LNCAP (cell line): Measurements from ENCODE around the gene BOK.

Experiments
- TF ChIP-seq, protein P1 (sequence below): fragments of 450-650 bp; IDR thresholded peaks from 2 replicates; pipeline ENCODE4 v1.5.1; 2017; ENCODE audit warnings: mild to moderate bottlenecking

The BOK gene

DNA sequence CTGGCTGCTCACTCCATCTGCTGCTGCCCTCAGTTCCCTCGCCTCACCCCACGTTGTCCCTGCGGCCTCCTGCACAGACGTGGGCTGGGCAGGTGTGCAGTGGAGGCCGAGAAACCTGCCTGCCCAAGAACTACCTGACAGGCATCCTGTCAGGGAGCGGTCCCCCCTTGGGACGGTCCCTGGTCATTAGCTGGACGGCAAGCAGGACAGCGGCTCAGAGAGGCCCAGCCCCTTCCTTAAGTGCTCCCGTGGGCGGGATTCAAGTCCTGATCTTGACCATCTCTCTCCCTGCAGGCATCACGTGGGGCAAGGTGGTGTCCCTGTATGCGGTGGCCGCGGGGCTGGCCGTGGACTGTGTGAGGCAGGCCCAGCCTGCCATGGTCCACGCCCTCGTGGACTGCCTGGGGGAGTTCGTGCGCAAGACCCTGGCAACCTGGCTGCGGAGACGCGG lies 11.3 kb downstream of the BOK start:
- TF ChIP-seq, protein P1, sequence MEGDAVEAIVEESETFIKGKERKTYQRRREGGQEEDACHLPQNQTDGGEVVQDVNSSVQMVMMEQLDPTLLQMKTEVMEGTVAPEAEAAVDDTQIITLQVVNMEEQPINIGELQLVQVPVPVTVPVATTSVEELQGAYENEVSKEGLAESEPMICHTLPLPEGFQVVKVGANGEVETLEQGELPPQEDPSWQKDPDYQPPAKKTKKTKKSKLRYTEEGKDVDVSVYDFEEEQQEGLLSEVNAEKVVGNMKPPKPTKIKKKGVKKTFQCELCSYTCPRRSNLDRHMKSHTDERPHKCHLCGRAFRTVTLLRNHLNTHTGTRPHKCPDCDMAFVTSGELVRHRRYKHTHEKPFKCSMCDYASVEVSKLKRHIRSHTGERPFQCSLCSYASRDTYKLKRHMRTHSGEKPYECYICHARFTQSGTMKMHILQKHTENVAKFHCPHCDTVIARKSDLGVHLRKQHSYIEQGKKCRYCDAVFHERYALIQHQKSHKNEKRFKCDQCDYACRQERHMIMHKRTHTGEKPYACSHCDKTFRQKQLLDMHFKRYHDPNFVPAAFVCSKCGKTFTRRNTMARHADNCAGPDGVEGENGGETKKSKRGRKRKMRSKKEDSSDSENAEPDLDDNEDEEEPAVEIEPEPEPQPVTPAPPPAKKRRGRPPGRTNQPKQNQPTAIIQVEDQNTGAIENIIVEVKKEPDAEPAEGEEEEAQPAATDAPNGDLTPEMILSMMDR = no peak

DNA sequence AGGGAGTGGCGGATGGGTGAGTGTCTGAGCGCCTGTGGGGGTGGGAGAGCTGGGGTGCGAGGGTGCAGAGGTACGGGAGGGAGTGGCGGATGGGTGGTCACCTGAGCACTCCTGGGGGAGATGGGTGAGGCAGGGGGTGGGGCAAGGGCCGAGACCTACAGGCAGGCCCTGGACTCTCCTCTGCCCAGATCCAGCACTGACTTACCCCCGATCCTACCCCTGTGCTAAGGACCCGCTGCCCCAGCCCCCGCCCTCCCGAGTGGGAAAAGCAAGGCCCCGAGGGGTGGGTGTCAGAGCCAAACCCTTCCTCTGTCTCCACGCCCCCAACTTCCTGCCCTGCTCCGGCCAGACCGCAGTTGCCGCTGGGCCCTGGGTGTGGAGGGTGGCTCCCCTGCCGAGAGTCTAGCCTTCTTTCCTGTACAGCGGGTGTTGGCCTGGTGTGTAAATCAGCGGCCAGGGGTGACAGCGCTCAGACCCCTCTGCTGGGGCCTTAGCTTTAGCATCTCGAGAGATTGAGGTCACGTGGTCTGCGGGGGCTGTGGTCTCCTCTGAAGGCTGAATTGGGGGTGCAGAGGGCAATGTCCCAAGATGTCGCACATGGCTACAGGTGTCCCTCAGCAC lies 12.5 kb downstream of the BOK start:
- TF ChIP-seq, protein P1 = no peak

DNA sequence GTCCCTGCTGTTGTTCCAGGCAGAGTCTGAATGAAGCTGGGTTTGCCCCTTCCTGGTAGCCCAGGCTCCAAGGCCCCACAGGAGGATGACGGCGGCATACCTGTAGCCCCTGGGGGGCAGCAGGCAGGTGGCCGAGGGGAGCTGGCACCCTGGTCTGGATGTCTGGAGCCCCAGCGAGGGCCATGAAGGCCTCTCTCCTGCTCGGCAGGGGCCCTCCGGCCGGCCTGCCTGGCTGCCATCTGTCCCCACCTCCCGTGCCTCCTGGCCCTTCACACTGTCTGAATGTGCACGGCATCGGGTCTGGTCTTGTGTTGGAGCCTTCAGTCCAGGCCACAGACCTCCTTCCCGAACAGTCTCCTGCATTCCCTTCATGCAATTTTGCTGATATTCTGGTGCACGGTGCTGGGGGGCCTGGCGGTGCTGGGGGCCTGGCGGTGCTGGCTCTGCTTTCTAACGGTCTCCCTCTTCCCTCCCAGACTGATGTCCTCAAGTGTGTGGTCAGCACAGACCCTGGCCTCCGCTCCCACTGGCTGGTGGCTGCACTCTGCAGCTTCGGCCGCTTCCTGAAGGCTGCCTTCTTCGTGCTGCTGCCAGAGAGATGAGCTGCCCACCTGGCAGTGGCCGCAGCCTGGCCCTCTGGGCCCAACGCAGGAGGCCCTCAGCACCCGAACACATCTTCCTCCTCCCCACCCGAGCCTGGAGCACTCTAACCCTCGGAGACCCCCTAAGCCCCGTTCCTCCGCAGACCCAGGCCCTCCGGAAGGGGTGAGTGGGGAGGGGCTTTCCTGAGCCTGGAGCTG lies 13.5 kb downstream of the BOK start:
- TF ChIP-seq, protein P1 = no peak

DNA sequence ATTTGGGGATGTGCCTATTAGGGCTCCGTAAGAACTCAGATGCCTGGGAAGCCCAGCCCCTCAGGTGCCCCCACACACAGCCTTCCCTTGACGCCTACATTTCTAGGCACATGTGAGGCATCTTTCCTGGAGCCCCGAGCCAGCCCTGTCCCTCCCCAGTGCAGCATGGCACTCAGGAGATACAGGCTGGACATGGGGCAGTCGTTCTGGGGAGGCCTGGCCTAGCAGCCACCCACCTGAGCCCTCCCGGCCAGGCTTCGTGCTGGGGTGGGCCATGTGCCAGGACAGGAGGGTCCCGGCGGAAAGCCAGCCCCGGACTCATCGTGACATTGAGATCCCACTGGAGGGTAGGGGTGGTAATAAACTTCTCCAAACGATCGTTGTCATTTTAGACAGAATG lies 15.2 kb downstream of the BOK start:
- TF ChIP-seq, protein P1 = no peak

DNA sequence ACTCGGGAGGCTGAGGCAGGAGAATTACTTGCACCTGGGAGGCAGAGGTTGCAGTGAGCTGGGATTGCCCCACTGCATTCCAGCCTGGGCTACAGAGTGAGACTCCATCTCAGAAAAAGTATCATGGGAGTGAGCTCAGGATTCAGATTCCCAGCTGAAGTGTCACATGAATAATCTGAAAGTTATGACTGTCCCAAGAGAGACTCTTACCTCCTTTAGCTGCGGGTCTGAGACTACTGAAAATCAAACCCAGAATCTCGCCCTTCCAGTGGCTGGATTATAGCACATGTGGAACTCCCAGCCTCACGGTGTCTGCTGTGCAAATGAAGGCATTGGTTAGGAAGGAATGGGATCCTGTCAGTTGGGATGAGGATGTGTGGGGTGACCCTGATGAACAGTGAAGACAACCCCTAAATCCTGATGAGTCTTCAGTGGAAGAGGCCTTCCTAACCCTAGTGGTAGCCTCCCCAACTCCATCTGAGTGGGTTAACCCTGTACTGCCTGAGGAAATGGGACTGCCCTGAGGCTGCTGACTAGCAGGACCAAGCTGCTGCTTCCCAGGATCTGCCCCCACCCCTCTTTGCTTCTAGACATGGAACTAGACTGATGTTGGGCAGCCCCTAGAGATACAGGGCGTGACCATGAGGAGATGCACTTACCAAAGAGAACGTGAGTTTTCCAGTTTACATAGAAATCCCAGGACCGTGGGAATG lies 16.5 kb downstream of the BOK start:
- TF ChIP-seq, protein P1 = no peak

DNA sequence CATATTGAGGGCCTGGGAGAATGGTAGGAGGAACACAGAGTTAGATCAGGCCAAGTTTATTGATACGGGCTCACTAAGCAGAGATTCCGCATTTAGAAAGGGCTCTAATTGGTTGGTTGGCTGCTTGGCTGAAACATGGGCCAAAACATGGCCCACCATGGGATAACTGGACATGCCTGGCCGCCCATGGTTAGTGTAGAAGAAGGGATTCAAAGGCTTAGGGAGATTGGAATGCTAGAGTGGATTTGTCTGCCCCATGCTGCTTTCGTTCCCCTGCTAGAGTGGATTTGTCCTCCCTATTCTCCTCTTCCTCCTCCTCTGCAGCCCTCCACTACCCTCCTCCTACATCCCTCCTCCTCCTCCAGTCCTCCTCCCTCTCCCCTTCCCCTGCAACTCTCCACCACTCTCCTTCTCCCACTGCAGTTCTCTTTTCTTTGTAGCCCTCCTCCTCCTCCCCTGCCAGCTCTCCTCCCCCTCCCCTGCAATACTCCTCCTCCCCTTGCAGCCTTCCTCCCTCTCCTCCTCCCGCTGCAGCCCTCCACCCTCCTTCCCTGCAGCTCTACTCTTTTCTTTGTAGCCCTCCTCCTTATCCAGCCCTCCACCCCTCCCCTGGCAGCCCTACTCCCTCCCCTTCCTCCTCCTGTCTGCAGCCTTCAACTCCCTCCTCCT lies 17.2 kb downstream of the BOK start:
- TF ChIP-seq, protein P1 = no peak

DNA sequence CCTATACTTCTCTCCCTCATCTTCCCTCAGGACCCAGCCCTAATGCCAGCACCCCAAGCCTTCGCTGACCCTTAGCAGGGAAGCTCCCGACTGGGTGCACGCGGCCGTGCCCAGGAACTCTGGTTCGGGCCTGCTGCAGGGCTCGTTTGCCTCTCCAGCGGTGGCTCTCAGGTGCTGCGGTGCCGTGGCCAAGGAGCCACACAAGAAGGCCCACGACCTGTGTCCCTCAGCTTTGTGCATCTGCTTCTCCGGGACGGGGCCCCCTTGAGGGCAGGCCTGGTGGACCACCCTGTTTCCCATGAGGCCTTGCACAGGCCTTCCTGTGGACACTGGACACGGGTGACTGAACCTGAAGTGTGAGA lies 17.7 kb downstream of the BOK start:
- TF ChIP-seq, protein P1 = no peak
